Epidermal melanocyte (primary cell): ENCODE measurements around the gene CUL7.
A peak's percentile ranks its signal among the peaks of the same experiment; 100 is the strongest.

Experiments used
- DNase-seq: peaks from one replicate; pipeline ENCODE4 v3.0.0; 2011; ENCODE audit warnings: low spot score; ENCODE audit not compliant: insufficient read length

CUL7 gene

DNA sequence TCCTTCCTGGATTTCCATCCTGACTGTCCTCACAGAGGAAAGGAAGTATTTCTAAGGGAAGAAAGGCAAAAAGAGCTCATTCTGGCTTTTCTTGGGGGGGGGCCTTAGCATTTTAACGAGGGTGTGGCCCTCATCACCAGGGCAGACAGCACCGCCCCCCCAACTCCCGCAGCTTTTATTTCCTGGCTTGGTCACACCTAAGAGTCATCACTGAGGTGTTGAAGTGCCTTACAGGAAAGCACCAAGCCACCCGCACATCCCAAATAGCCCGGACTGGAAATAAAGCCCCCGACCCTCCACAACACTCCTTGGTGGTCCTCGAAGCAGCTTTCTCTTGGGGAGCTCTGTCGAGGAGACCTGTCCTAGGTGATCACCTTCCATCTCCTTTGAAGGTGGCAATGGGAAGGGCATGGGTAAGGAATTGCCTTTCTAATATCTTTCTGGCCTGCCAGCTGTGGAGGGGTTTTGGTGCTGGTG, 23.7 kb upstream of the CUL7 start:
- no peak for DNase-seq

DNA sequence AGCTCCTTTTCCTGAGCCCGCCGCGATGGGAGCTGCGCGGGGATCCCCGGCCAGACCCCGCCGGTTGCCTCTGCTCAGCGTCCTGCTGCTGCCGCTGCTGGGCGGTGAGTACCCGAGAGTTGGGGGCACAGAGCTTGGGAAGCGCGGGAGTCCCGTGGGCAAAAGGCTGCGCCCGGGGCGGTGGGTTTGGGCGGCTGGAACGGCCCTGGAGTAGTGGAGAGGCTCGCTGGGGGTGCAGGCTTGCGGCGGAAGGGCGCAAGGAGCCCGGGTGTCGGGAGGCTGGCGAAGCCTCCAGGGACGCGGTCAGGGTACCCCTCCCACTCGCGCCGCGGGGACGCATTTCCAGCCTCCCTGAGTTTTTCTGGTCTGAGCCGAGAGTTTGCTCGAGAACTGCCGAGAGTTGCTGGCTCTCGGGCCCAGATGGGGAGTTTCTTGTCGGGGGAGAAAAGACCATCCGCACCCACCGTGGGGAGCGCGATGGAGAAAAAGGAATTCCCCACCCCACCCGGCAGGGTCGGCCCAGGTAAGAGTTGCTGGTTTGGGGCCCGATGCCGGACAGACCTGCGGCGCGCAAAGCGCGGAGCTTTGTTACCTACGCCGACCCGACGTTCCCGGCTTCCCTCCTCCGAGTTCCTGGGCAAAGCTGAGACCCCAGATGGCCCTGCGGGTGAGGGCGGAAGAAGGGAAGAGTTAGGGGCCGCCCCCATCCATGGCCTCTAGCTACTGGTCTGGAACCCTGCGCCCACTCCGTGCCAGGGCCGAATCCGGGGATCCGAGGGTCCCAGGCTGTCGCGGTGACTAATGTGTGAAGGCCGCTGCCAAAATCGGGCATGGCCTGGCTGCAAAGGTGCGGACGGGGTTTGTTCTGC, 23.0 kb upstream of the CUL7 start:
- DNase-seq, result no peak

DNA sequence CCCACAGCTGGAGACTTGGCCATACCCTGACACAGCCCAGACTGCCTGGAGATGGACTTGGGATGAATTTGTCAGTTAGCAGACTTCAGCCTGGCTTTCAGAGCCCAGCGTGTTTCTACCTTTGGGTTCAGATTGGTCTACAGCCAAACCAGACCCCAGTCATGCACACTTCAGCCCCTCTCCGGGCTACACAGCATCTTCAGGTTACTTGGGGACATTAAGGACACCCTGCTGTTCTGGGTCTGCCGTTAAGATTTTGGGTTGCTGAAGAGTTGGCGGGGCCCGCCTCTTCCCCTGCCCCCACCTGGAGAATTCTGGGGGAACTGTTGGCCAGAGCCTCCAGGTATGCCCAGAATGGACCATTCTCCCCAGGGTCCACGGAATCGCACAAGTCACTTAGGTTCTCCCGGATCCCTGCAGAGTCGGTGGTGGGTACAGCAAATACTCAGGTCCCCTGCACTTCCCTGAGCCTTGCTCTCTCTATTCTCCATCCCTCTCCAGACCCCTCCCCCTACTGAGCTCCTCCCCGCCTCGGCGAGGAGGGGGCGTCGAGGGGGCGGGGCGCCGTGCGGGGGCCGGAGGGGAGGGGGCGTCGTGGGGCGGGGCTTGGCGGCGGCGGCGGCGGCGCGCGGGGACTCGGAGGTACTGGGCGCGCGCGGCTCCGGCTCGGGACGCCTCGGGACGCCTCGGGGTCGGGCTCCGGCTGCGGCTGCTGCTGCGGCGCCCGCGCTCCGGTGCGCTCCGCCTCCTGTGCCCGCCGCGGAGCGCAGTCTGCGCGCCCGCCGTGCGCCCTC, 22.2 kb upstream of the CUL7 start, which contains the start of gene PTK7:
TSS of gene PTK7 (plus strand) at position 645 of the 794 bp plus-strand sequence. CDS start 175 bp downstream, outside the sequence.
- no peak for DNase-seq

DNA sequence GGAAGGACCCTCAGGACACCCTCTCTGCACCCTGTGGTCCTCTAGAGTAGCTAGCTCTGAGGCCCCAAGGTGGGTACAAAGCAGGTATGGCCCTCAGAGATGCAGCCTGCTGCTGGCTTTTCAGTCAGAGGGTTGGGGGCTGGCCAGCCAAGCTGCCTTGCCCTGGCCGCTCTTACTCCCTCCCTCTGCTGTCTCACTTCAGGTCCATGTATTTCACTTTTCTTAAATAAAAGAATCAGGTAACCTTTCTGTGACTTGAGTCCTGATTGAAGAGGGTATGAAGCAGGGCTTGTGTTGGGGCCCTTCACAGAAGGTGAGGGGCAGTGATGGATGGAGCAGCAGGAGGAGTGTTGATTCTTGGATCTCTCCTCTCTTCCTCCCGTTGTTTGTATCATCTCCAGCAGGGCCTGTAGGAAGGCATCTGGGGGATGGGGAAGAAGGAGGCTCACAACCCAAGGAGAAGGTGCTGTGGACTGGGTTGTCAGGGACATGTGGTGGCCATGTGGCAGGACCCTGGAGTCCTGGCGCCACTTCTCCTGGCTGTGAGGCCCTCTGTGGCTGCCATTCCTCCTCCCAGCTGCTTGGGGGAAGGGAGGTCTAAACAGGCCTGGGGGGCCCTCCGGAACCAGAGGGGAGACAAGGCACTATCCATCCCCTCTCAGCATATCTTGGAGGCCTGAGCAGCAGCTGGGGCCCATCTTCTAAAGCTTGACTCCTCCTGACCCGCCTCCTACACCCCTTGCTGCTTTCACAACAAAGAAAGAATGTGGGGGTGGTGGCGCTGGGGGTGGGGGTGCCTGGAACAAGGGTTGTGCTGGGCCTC, 21.4 kb upstream of the CUL7 start:
- no peak for DNase-seq

DNA sequence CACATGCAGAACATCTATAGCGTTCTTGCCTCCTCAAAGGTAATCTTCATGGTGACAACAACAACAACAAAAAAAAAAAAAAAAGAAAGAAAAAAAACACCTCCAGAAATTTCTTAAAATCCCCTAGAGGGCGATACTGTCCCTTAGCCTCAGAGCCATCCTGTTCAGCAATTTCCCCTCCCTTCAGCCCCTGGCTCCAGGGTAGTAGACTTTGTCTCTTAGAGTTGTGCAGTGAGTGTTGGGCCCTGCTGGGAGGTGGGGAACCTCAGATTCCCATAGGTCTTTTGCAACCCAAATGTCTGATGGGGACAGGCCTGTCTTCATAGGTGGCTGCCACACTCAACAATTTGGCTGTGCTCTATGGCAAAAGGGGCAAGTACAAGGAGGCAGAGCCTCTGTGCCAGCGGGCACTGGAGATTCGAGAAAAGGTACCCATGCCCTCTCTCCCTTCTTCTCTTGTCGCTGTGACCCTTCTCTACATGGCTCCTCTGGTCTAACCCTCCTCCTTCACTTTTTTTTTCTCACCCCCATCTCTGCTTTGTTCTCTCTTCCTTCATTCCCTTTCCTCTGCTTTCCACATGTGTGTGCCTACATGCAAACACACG, 16.5 kb upstream of the CUL7 start:
- DNase-seq, result peak; percentile 80

DNA sequence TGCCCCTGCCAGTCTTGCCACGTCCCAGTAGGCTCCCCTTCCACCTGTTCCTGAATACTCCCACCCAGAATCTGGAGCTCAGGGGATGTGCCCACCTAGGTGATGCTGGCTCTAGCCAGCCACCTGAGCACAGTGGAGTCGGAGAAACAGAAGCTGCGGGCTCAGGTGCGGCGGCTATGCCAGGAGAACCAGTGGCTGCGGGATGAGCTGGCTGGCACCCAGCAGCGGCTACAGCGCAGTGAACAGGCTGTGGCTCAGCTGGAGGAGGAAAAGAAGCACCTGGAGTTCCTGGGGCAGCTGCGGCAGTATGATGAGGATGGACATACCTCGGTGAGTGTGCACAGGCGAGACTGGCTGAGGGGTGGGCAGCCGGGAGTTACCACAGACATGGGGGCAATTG, 9.2 kb upstream of the CUL7 start:
- DNase-seq, result no peak

DNA sequence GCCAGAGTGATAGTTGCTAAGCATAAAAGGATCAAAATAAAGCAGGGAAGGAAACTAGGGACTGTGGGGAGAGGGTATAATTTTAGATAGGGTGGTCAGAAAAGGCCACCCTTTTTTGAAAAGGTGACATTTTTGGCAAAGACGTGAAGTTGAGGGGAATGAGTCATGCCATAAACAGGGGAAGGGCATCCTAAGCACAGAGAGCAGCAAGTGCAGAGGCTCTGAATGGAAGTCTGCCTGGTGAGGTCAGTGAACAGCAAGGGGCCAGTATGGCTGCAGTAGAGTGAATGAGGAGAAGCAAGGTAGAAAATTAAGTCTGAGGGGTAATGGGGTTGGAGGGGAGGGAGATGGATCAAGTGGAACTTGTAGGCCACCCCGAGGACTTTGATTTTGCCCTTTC, 8.2 kb upstream of the CUL7 start:
- no peak for DNase-seq

DNA sequence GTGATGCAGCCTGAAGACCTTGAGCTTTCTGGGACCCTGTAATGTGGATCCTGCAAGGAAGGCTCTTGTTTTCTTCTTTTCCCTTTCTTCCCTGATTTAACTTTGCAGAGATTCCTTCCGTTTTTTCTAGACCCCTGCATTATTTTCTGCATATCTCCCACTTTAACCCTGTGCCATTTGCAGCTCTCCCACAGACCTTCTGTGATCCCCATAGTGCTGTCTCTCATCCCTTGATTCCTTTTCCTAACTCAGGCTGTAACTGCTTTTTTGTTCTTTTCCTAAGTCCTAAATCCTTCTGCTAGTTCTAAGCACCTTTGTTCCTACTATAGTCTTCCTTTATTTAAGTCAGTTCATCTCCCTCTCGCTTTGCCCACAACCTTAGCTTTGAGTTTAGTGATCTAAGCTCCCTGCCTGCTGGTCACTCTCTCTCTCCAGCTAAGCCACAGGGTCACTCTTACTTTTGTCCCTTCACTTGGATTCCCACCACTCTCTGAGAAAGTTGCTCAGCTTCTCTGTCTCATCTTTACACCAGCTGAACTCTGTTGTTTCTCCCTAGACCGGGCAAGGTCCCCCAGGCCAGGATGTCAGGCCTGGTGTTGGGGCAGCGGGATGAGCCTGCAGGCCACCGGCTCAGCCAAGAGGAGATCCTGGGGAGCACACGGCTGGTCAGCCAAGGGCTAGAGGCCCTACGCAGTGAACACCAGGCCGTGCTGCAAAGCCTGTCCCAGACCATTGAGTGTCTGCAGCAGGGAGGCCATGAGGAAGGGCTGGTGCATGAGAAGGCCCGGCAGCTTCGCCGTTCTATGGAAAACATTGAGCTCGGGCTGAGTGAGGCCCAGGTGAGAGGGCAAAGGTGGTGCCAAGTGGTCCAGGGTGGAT, 7.3 kb upstream of the CUL7 start:
- no peak for DNase-seq

DNA sequence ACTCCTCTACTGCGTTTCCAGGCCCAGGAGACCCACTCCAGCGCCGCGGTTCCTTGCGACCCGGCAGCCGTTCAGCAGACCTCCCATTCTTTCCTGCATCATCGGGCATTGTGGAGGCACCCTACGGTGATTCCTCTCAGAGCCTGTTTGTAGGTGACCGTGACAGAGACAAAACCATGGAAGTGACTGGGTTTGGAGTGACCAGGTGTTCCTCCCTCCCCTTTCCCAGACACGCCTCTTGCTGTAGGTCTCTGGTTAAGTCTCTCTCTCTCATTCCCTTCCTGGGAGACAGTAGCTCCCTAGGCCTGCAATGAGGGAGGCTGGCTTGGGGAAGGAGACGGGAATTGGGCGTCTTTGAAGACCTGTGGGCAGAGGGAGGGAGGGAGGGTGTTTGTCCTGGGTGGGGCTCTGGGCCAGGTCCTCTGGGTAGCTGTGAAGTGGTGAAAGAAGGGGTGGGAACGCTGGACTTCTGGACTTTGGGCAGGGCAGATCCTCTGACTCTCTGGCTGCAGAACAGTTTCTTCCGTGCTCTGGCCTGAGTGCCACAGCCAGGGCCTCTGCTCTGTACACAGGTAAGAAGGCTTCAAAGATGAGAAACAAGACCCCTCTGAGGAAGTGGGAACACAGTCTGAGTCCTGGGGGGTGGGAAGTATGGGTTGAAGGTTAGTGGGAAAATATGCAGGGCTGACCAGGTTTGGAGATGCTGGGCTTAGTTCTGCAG, 6.5 kb upstream of the CUL7 start:
- no peak for DNase-seq

DNA sequence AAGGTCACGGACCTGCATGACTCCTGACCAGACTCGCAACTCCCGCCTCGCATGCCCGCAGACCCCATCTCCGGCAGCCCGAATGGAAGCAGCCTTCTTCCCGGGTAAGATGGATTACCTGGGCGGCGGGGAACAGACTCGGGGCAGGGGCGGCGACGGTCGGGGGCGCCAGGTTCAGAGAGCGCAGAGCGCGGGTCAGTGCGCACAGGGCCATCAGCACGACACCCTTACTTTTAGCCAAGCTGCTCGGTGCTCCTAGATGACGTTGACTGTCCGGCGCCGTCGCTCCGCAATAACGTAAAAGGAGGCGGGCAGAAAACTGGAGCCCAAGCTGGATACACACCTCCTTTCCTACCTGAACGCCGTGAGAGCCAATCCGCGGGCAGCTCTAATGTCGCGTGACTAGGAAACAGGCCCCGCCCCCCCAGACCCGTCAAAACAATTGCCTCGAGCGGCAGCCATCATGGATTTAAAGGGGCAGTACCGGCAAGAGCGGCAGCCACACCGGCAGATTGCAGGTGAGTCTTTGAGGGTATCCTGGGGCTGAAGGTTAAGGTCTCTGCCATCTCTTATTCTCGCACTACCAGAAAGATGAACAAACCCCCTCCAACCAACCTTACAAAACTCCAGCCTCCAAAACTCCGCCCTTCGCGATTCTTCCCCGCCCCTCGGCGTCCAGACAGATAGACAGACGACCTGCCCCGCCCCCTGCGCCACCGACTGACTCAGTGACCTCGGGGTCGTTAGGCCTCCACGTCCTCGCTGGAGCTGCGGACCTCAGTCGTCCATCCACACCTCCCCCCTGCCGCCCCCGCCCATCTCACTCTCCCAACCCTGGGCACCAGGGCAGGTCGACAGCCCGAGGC, 5.8 kb upstream of the CUL7 start, which contains the start of the genes KLC4 and MRPL2:
TSS of gene KLC4 (plus strand) at position 464 of the 866 bp plus-strand sequence. CDS start 1,705 bp downstream, outside the sequence.
TSS of gene MRPL2 (minus strand) at position 267 of the 866 bp plus-strand sequence. CDS start at position 214, 53 bp downstream.
- peak; percentile 99 for DNase-seq

DNA sequence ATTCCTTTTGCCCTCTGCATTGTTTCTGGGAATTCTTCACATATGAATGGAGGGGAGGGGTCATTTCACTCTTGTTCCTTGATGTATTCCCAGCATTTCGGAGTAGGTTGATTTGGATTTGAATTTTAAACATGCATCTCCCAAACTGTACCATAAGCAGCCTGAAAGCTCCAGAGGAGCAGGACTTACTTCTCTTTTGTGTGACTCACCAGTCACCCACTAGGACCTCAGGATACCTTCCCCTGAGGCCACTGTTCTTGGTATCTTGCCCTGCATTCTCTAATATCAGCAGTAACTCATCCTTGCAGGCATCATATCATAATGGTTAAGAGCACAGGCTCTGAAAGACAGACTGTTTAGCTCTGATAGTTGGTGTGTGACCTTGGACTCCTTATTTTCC, 4.9 kb upstream of the CUL7 start:
- no peak for DNase-seq

DNA sequence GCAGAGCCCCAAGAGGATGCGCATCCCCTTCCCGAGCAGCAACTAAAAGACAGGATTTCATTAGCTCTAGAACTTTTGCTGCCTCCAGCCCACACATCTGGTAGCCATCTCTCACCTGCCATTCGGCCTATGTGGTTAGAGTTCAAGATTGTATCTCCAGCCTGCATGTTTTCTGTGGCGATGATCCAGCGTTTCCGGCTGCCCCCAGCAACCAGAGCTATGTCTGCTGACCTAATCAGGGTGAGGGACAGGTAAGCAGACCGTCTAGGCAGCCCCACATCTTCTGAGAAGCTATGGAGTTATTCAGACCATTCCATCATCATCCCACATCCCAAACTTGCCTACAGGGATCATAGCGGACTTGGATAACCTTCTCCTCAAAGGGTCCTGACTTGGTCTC, 2.3 kb upstream of the CUL7 start:
- no peak for DNase-seq

DNA sequence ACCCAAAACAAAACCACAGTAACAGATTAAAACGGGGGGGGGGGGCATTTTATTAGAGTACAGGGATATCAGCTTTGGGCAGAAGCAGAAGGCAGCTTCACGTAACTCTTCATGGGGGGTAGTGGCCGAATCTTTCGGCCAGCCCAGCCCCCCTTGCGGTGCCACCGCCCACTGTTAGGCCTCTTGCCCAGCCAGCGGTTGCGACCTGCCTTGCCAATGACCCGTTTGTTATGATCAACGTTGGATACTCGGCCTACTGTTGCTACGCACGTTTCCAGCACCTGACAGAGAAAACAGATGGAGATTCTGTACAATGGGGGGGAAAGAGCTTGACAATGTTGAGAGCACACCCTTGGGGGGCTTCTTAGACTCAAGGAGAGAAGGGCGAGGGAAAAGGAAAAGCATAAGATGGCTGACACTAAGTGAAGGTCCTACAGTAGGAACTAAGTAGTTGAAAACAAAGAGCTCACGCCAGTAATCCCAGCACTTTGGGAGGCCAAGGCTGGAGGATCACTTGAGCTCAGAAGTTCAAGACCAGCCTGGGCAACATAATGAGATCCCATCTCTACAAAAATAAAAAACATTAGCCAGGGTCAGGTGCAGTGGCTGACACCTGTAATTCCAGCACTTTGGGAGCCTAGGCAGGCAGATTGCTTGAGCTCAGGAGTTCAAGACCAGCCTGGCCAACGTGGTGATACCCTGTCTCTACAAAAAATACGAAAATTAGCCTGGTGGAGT, 724 bp upstream of the CUL7 start:
- DNase-seq, result no peak

DNA sequence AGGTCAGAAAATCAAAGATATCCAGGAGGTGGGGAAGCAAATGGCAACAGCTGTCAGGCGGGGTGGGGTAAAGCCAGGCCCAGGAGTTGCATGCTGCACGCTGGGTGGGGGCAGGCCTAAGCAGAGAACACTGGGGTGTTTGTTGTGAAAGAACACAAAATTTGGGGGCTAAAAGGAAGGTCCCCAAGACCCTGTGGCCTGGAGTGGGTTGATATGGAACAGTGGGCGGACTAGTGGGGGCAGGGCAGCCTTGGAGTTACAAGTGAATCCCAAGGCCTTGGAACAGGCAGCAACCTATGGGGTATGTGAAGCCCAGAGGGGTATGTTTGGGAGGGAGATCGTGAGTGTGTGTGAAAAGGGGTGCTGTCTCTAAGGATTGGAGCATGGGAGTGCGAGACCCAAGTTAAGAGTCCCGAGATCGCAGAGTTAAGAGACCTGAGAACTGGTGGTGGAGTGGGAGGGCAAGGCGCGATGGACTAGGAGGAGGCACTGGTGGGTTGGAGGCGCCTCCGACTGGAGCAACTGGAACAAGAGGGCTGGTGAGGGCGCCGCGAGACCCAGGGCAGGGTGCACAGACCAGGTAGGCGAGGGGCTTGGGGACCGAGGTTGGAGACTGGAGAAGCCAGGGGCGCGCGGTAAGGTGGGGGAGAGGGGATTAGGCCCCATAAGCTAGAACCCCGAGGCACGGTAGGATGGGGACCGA, 658 bp downstream of the CUL7 start:
- no peak for DNase-seq

DNA sequence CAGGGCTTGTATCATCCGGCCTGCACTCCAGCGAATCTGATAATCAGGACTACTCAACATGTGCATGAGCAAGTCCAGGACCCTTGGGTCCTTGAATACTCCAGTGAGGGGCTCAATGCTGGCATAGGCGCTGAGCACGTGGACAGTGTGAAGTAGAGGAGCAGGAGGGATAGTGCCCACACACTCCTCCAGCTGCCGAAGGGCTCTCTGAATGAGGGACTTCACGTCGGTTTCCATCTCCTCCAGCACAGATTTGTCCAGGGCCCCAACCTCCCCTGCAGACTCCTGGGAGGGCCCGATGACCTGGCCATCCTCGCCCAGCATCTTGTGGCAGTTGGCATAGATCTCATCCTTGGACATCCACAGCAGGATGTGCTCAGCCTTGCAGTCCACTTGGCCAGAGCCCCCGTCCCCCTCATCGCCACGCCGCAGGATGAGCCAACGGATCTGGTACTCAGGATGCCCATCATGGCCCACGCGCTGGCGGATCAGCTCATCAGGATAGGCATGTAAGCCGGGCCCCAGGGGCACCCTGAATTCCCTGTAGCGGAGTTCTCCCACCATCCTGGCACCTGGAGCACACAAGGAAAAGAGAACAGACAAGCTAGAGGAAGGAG, 1.3 kb downstream of the CUL7 start:
- no peak for DNase-seq

DNA sequence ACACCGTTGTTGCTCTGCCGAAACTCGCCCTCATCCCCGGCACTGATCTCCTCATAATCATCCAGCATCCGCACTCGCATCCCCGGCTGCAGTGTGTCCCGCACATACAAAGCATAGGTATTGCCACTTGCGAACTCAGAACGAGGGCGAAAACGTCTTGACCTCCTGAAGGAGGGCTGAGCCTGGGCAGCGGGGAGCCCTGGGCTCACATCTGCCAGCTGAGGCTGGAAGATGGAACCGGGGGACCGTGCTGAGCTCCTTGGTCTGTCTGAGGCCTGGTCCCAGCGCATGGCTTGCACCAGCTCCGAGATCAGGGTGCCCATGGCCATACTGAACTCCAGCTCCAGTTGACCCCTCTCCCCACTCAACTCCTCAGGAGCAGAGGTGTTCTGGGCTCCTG, 2.7 kb downstream of the CUL7 start:
- DNase-seq, result peak; percentile 10
